AG04450 (cell line): ENCODE measurements around the gene FASN. TPM values are rescaled to one million over a fixed set of nuclear protein-coding genes. Genes with fewer than 3 reads are reported as not detected.

Experiments used
- CTCF ChIA-PET: fragments of 300-600, 350-600 bp; formaldehyde crosslinking; extraction: SDS; loops from one replicate; lab custom pipeline; 2022; ENCODE audit warnings: antibody characterized with exemption, inconsistent platforms; lab: Charles Lee
- POLR2A ChIA-PET: fragments of 350-600 bp; formaldehyde crosslinking; extraction: SDS; loops from one replicate; lab custom pipeline; 2021; ENCODE audit warnings: antibody characterized with exemption, inconsistent platforms; lab: Yijun Ruan, JAX
- DNase-seq: peaks from one replicate; pipeline ENCODE4 v3.0.0-alpha.2; 2011; ENCODE audit warnings: low read depth, low spot score
- H3K27ac ChIP-seq: one replicate; pipeline ENCODE4 v1.5.1; 2012; ENCODE audit warnings: low read depth, low read length, control low read depth
- H3K27me3 ChIP-seq: one replicate; pipeline ENCODE4 v1.6.0; 2012; ENCODE audit warnings: low read length; ENCODE audit not compliant: control insufficient read depth, insufficient read depth
- H3K4me3 ChIP-seq: 2 replicates; pipeline ENCODE4 v1.5.1; 2011; ENCODE audit warnings: mild to moderate bottlenecking, low read depth, low read length, control low read depth
- H3K9me3 ChIP-seq: 2 replicates; pipeline ENCODE4 v1.5.1; 2012; ENCODE audit warnings: low read length; ENCODE audit not compliant: control insufficient read depth, insufficient read depth
- polyA plus RNA-seq: library from polyadenylated mRNA; depleted of rRNA; stranded (reverse); fragments of >200 nt; gene quantifications from 2 replicates; pipeline ENCODE4 v1.2.3, GENCODE V29; 2011
- TF ChIP-seq, protein P1 (sequence below): IDR thresholded peaks from 2 replicates; pipeline ENCODE4 v1.5.1; 2011; ENCODE audit warnings: low read depth, low read length, control low read depth, inconsistent platforms

The FASN gene
- polyA plus RNA-seq, 1 experiment = 6.2 TPM

DNA sequence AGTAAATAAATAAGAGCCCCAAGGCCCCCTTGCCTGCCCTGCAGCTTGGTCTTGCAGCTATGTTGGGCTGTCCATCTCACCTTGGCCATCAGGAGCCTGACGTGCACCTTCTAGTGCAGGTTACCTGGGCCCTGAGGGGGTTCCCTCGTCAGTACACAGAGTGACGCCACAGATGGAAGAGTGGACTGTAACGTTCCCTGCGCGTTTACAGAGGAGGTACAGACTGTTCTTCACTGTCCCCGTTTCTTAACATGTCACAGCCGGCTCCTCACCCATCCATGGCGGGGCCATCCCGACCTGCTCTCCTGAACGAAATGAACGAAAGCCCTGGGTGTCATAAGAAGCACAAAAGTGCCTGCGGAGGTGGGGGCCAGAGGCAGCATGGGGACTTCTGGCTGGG lies 15.9 kb upstream of the FASN start:
- no peak for DNase-seq
- TF ChIP-seq, protein P1, sequence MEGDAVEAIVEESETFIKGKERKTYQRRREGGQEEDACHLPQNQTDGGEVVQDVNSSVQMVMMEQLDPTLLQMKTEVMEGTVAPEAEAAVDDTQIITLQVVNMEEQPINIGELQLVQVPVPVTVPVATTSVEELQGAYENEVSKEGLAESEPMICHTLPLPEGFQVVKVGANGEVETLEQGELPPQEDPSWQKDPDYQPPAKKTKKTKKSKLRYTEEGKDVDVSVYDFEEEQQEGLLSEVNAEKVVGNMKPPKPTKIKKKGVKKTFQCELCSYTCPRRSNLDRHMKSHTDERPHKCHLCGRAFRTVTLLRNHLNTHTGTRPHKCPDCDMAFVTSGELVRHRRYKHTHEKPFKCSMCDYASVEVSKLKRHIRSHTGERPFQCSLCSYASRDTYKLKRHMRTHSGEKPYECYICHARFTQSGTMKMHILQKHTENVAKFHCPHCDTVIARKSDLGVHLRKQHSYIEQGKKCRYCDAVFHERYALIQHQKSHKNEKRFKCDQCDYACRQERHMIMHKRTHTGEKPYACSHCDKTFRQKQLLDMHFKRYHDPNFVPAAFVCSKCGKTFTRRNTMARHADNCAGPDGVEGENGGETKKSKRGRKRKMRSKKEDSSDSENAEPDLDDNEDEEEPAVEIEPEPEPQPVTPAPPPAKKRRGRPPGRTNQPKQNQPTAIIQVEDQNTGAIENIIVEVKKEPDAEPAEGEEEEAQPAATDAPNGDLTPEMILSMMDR = no peak
- POLR2A ChIA-PET = no interaction called here

DNA sequence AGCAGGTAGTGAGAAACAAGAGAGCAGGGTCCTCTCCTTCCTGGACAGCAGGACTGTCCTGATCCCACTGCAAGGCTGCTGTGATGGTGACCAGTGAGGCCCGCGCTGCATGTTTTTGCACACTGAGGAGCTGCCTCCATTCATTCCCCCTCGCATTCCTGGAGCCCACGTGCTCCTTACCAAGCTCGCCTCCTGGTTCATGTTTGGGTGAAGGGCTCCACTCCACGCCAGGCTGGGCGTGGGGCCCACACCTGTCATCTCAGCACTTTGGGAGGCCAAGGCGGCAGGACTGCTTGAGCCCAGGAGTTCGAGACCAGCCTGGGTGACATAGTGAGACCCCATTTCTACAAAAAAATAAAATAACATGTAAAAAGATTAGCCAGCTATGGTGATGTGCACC lies 15.4 kb upstream of the FASN start:
- DNase-seq = no peak
- CTCF ChIA-PET = no interaction called here
- H3K4me3 ChIP-seq = no peak overlapping the region
- no peak overlapping the region for H3K27ac ChIP-seq
- POLR2A ChIA-PET = no interaction called here
- no peaks in the 10 kb centered on the region for H3K27me3 ChIP-seq
- H3K9me3 ChIP-seq = no peaks in the 10 kb centered on the region
- TF ChIP-seq, protein P1 = no peak

More for the DNA sequence above, 15.9 kb upstream of the FASN start:
- Histone ChIP-seq H3K27ac (no peak overlapping the region), H3K27me3 (no peaks in the 10 kb centered on the region), H3K9me3 (no peaks in the 10 kb centered on the region), H3K4me3 (no peak overlapping the region)
- CTCF ChIA-PET = no interaction called here

DNA sequence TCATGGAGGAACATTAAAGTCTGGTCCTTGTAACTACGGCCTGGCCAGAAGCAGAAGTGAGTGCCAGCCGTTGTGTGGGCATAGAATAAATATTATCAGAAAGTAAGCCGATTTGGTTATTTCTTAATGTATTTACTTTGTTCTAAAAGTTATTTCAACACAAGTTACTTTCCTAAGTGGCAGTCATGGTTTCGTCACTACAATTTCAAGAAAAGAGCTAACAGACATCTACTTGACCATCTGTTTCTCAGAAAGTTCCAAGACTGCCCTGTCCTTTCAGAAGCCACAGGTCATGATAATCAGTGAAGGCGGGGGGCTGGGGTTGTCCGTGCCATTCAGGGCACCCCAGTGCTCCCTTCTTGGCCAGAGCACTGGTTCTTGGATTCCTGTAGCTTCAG lies 14.9 kb upstream of the FASN start:
- CTCF ChIA-PET = interaction anchor here (0.6 kb wide), 1 partner anchor 82 kb away, joined by 3 read pairs; no protein-coding TSS in a partner anchor
- no peak overlapping the region for H3K27ac ChIP-seq
- no peak for DNase-seq
- TF ChIP-seq, protein P1 = no peak
- no peak overlapping the region for H3K4me3 ChIP-seq
- no peaks in the 10 kb centered on the region for H3K9me3 ChIP-seq
- H3K27me3 ChIP-seq = no peaks in the 10 kb centered on the region
- POLR2A ChIA-PET = no interaction called here

DNA sequence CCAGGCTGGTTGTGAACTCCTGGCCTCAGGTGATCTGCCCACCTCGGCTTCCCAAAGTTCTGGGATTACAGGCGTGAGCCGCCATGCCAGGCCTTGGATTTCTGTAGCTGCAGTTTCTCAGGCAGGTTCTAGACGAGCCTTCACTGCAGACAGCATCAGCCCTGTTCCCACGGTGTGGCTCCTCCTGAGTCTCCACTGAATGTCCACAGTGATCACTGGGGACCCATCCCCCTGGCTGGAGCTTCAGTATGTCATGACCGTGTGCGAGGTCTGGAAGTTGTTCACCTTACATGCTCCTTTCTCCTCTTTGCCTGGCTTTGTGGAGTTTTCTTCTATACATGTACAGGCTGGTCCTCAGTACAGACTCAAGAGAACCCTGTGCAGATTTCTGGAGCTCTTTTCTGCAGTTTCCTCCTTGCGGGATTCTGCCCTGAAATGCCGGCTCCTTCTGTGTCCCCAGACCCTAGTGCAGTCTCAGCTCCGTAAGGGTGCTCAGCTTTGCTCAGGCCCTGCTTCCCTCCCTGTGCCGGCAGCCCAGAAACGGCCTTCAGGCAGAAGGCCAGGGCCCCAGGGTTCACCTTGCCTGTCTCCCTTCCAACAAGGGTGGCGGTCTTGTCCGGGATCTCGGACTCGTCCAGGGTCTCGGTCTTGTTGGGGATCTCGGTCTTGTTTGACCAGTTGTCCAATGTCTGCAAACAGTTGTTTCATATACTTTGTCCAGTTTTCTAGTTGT lies 14.3 kb upstream of the FASN start:
- no peak for DNase-seq
- Histone ChIP-seq H3K4me3 (no peak overlapping the region), H3K27ac (no peak overlapping the region), H3K27me3 (no peaks in the 10 kb centered on the region), H3K9me3 (no peaks in the 10 kb centered on the region)
- CTCF ChIA-PET = interaction anchor here (0.6 kb wide), 1 partner anchor 82 kb away, joined by 3 read pairs; no protein-coding TSS in a partner anchor
- POLR2A ChIA-PET = no interaction called here
- TF ChIP-seq, protein P1 = no peak

DNA sequence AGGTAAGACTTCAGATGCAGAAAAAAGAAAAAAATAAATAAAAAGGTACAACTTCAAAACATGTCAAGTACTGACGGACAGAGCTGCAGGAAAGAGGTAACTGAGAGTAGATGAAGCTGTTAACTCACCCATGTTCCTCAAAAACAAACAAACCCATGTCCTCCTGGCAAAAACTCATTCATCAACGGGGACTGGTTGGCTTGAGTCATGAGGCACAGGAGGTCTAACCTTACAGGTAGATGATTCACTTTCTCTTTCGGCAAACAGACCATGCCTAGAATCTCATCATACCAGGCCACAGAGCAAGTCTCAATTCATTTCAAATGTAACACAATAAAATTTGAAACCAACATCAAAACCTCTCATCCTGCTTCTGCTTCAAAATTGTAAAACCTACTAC lies 12.3 kb upstream of the FASN start:
- CTCF ChIA-PET = no interaction called here
- DNase-seq = no peak
- H3K27me3 ChIP-seq = no peaks in the 10 kb centered on the region
- TF ChIP-seq, protein P1 = no peak
- no peak overlapping the region for H3K27ac ChIP-seq
- POLR2A ChIA-PET = no interaction called here
- H3K9me3 ChIP-seq = no peaks in the 10 kb centered on the region
- H3K4me3 ChIP-seq = no peak overlapping the region
